Heart right ventricle (tissue), 16 donors: Measurements from ENCODE around the gene ZNRF2. TPM values are rescaled to one million over a fixed set of nuclear protein-coding genes. Genes with fewer than 3 reads are reported as not detected.

Source experiments
- ATAC-seq, 8 donors: fragments of 200-7000 bp; cut with Tn5 transposase; one replicate each; pipeline ENCODE4 v1.9.1; 2020; ENCODE audit warnings: mild to moderate bottlenecking in 8 of 8, moderate library complexity in 8 of 8, moderate number of reproducible peaks in 1 of 8
- DNase-seq, 2 donors: peaks; one replicate each; pipeline ENCODE4 v3.0.0-alpha.2; 2020
- H3K27ac ChIP-seq, 10 donors: fragments of 200-600 bp; sonication (generic) in 2 of 10; one replicate each; pipeline versions ENCODE4 v1.5.0 to v1.8.0; 2020 to 2022; ENCODE audit warnings: mild to moderate bottlenecking in 3 of 10
- H3K27me3 ChIP-seq, 7 donors: fragments of 200-600 bp; one replicate each; pipeline ENCODE4 v1.8.0; 2021 to 2022; ENCODE audit warnings: mild to moderate bottlenecking in 2 of 7
- H3K36me3 ChIP-seq, 9 donors: fragments of 200-600 bp; sonication (generic) in 1 of 9; one replicate each; pipeline versions ENCODE4 v1.5.0 to v1.8.0; 2020 to 2022; ENCODE audit warnings: mild to moderate bottlenecking in 2 of 9
- H3K4me1 ChIP-seq, 9 donors: fragments of 200-600 bp; sonication (generic) in 1 of 9; one replicate each; pipeline versions ENCODE4 v1.5.0 to v1.8.0; 2020 to 2022; ENCODE audit warnings: mild to moderate bottlenecking in 4 of 9
- H3K4me3 ChIP-seq, 10 donors: fragments of 200-600 bp; sonication (generic) in 2 of 10; one replicate each; pipeline versions ENCODE4 v1.5.0 to v1.8.0; 2020 to 2022; ENCODE audit warnings: mild to moderate bottlenecking in 7 of 10, moderate library complexity in 2 of 10
- H3K9me3 ChIP-seq, 11 donors: fragments of 200-600 bp in 10 of 11; sonication (generic) in 2 of 11; one replicate each; pipeline versions ENCODE4 v1.5.0 to v1.8.0; 2013 to 2022; ENCODE audit warnings: mild to moderate bottlenecking in 2 of 11, control low read depth in 1 of 11, moderate library complexity in 1 of 11
- CTCF ChIP-seq, 9 donors: fragments of 200-600 bp; sonication (generic) in 2 of 9; IDR thresholded peaks; one replicate each; pipeline versions ENCODE4 v1.5.0 to v1.8.0; 2021 to 2022; ENCODE audit warnings: antibody characterized with exemption in 9 of 9, mild to moderate bottlenecking in 5 of 9, moderate library complexity in 1 of 9
- WGBS, 2 donors: extraction: QIAGEN DNeasy Blood & Tissue Kit; methylation state at CpG; one replicate each; pipeline ENCODE4 v1.1.7; 2013; ENCODE audit warnings: inconsistent platforms in 1 of 2; 5-methylcytosine and 5-hydroxymethylcytosine counted together
- intact Hi-C, 10 donors: fragments of 100-400 bp; cut with DNase I; formaldehyde crosslinking; loops; one replicate each; pipeline versions ENCODE4 v1.11.1 to v1.14.2; 2022
- microRNA-seq, 2 donors: library from miRNA; unstranded; fragments of <30 nt; microRNA quantifications; one replicate each; pipeline ENCODE4 v1.2.0, GENCODE V29; 2021
- polyA plus RNA-seq, 2 donors: library from polyadenylated mRNA; stranded (reverse); fragments of 200-250 nt; gene quantifications; one replicate each; pipeline ENCODE4 v1.2.3, GENCODE V29; 2013
- total RNA-seq, 10 donors: library from RNA; stranded (reverse); fragmentation: NEBNext Ultra II Directional in 3 of 10; extraction: Animal tissue kit (Norgen Biotek cat#: 25700) in 3 of 10; gene quantifications; one replicate each; pipeline versions ENCODE4 v1.2.1 to v1.2.4, GENCODE V29; 2021 to 2023
- donor health status: Arrhythmogenic right ventricular cardiomyopathy.
- donor health status: ischemic (EF 13 %, LVEDD 7.1; RV severe dilation, severe dysfunction).
- donor health status: healthy with polysubstance abuse.
- donor health status: DM: no; HTN: yes; CAD: no.
- donor health status: DM: no; HTN: no; CAD: no.
- donor health status: ischemic (EF 25% LVEDD 6.9; RV normal size, moderate dysfunction).
- donor health status: ischemic (EF 25% LVEDD 5.7; RV mildly dilated, moderate dysfunction).
- donor health status: healthy.
- donor health status: DM: yes; HTN: yes; CAD: no.
- donor health status: Ischemic cardiomyopathy.
- donor health status: ischemic (EF 35%, LVEDD 5.7; RV mildly dilated, moderate dysfunction).
- donor health status: nonischemic (EF 11% LVEDD 7.7; RV severe dilation, severe dysfunction).
- donor health status: DM: yes; HTN: yes; CAD: no.
- donor health status: PGD.
- donor health status: ischemic (EF 29% LVEDD 5.4; RV normal size, mild dysfunction).
- donor health status: nonischemic (EF 23%, LVEDD 6.1; RV moderate dilation, normal function).

Gene ZNRF2
- total and polyA plus RNA-seq, 12 donors = 2.9 to 13.8 (median 8.7) TPM

- Histone ChIP-seq H3K9me3 (peaks cover 0 to 9% (median 0%) of the 10 kb centered on the region in 11 donors), H3K4me3 (no peak overlapping the region), H3K36me3 (no peaks in the 10 kb centered on the region), H3K27me3 (no peaks in the 10 kb centered on the region), H3K27ac (no peak overlapping the region), H3K4me1 (peaks cover 0 to 26% (median 0%) of the 10 kb centered on the region in 9 donors)
- no peak for DNase-seq
- peak in 1 of 8 donors; percentile 31 for ATAC-seq
- intact Hi-C loops = loop anchor here (2.0 to 10.0 kb wide), 8 partner anchors 137 to 467 kb away; no protein-coding TSS in a partner anchor
- 97 to 99% methylated on average over 7 of the region's 7 CpGs for WGBS, 2 donors
- TF ChIP-seq CTCF (IDR thresholded peaks at IDR 0.05) = no peak
These were observed 129.5 kb downstream of the ZNRF2 start for GRCh38 chr7:30413864-30414263.

Small RNA genes lying within 50 kb of the gene (microRNA-seq; reads per million reads assigned to microRNA genes)
- gene MIR550A1 (0 reads per million in 2 donors), gene MIR550B1 (0 reads per million in 2 donors)

Other genes starting within 250 kb of the ZNRF2 start
- gene MTURN, start 149.6 kb upstream of the ZNRF2 start, total RNA-seq = 10 to 100 TPM; 16.2 to 46.4 (median 31.7) TPM
- gene MTURN, start 149.6 kb upstream of the ZNRF2 start, polyA plus RNA-seq = 10 to 100 TPM in 1 of 2 donors, 1 to 10 TPM in 1; 8.8 to 11.0 TPM
- gene NOD1, start 194.2 kb downstream of the ZNRF2 start, total RNA-seq = 10 to 100 TPM in 3 of 10 donors, 1 to 10 TPM in 7; 6.3 to 19.1 (median 8.6) TPM
- 10 to 100 TPM in 1 of 2 donors, 1 to 10 TPM in 1; 7.6 to 18.4 TPM for gene NOD1, start 194.2 kb downstream of the ZNRF2 start, polyA plus RNA-seq
- gene GGCT, start 220.2 kb downstream of the ZNRF2 start, total RNA-seq = 10 to 100 TPM; 13.8 to 29.3 (median 18.3) TPM
- gene GGCT, start 220.2 kb downstream of the ZNRF2 start, polyA plus RNA-seq = 10 to 100 TPM; 31.7 to 54.2 TPM